ENCODE results near the gene IRS2.
A peak's percentile ranks its signal among the peaks of the same experiment; 100 is the strongest.
"Not testable (repeated sequence)": the region's sequence is repeated elsewhere in the genome, so short reads cannot be mapped to it uniquely, and the experiment has no call there.

Gene IRS2, protein sequence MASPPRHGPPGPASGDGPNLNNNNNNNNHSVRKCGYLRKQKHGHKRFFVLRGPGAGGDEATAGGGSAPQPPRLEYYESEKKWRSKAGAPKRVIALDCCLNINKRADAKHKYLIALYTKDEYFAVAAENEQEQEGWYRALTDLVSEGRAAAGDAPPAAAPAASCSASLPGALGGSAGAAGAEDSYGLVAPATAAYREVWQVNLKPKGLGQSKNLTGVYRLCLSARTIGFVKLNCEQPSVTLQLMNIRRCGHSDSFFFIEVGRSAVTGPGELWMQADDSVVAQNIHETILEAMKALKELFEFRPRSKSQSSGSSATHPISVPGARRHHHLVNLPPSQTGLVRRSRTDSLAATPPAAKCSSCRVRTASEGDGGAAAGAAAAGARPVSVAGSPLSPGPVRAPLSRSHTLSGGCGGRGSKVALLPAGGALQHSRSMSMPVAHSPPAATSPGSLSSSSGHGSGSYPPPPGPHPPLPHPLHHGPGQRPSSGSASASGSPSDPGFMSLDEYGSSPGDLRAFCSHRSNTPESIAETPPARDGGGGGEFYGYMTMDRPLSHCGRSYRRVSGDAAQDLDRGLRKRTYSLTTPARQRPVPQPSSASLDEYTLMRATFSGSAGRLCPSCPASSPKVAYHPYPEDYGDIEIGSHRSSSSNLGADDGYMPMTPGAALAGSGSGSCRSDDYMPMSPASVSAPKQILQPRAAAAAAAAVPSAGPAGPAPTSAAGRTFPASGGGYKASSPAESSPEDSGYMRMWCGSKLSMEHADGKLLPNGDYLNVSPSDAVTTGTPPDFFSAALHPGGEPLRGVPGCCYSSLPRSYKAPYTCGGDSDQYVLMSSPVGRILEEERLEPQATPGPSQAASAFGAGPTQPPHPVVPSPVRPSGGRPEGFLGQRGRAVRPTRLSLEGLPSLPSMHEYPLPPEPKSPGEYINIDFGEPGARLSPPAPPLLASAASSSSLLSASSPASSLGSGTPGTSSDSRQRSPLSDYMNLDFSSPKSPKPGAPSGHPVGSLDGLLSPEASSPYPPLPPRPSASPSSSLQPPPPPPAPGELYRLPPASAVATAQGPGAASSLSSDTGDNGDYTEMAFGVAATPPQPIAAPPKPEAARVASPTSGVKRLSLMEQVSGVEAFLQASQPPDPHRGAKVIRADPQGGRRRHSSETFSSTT (N-terminal part only)

DNA sequence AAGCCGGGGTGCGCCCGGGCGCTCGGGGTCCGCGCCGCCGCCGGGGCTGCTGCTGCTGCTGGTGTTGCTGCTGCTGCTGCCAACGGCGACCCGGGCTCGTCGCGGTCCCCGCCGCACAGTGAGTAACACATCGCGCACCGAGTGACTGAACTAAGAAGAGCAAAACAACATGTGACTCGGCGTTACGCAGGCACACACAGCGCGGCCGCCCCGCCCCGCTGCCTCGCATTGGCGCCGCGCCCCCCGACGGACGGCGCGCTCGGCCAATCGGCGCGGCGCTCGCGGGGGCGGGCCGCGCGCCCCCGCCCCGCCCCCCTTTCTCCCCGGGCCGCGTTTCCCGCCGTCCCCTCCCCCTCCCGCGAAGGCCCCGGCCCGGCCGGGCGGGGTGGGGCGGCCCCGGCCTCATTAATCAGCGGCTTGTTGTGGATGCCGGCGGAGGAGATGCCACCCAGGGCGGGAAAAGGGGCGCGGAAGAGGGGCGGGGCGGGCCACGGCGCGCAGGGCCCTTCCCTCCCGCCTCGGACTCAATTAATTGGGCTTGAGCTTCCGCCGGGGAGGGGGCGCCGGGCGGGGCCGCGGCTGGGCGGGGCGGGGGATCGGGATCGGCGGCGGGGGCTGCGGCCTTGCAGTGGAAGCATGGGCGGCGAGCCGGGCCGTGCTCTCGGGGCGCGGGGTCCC, at the start of gene IRS2:
Gene IRS2 (minus strand): TSS at position 127 of the 678 bp plus-strand sequence. CDS start 530 bp downstream, outside the sequence.
- DNase-seq, result peak; percentile 83

DNA sequence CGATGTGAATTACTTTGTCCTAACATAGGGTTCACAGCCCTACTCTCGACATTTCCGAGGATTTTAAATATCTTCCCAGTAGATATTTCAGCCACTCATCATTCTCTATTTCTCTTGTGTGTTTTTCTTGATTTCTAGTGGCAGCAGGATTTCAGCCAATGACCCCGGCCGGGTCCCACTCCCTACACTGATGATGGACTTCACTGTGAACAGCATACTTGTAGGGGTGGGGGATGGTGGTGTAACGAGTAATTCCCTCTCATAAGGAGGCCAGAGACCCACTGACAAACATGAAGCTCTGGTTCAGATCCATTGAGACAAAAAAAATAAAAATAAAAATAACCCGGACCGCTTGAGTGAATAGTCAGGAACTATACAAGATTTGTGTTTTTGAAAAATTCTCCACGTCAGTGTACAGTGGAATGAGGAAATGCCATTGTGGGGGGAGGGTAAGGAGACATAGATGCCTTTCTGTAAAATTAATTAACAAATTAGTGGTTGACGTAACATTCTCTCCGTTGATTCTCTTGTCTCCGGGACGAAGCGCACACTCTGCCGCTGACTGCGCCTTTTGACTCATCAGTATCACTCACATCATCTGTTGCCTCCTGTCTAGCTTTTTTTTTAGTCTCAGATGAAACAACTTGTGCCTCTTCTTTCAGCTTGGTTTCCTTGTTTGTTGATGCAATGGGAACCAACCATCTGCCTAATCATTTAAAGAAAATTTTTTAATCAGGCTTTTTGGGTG, 48.8 kb upstream of the IRS2 start:
- DNase-seq, result no peak

DNA sequence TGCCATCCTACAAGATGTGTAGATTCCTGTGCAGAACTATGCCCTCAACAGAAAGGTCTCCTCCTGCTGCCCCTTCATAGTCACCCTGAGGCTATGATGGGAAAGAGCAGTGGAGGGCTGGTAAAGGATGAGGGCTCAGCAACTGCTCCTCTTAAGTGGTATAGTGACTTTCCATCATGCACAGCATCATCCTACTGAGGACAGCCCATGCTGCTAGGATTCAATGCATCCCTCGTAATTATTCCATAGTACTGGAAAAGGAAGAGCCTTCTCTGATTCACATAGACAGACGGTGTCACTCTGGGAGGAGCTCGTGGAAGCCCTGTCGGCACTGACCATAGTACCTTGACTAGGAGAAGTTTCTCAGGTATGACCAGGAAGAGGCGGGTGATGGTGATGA, 47.6 kb upstream of the IRS2 start:
- DNase-seq, result no peak

DNA sequence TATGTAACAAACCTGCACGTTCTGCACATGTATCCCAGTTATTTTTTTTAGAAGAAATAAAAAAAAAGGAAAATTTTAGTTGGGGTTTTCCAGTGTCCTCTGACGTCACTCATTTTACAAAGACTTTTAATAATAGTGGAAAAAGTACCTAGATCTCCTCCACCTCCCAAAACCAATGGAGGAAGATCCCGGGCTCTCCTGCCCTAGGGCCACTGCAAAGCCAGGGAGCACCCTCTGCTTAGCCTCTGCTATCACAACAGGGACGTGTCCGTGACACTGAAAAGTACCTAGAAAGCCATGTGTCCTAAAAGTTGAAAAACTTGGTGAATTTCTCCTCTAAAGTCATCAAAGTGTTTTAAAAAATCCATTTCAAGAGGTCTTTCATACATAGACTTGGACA, 46.7 kb upstream of the IRS2 start:
- no peak for DNase-seq

DNA sequence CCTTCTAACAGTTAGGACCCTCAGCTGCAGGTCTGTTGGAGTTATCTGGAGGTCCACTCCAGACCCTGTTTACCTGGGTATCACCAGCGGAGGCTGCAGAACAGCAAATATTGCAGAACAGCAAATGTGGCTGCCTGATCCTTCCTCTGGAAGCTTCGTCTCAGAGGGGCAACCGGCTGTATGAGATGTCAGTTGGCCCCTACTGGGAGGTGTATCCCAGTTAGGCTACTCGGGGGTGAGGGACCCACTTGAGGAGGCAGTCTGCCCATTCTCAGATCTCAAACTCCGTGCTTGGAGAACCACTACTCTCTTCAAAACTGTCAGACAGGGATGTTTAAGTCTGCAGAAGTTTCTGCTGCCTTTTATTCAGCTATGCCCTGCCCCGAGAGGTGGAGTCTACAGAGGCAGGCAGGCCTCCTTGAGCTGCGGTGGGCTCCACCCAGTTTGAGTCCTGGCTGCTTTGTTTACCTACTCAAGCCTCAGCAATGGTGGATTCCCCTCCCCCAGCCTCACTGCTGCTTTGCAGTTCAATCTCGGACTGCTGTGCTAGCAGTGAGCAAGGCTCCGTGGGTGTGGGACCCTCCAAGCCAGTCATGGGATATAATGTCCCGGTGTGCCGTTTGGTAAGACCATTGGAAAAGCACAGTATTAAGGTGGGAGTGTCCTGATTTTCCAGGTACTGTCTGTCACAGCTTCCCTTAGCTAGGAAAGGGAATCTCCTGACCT, 42.4 kb upstream of the IRS2 start:
- DNase-seq, result not testable (repeated sequence)

DNA sequence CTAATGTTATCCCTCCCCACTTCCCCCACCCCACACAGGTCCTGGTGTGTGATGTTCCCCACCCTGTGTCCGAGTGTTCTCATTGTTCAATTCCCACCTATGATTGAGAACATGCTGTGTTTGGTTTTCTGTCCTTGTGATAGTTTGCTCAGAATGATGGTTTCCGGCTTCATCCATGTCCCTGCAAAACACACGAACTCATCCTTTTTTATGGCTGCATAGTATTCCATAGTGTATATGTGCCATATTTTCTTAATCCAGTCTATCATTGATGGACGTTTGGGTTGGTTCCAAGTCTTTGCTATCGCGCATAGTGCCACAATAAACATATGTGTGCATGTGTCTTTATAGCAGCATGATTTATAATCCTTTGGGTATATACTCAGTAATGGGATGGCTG, 36.8 kb upstream of the IRS2 start:
- not testable (repeated sequence) for DNase-seq

DNA sequence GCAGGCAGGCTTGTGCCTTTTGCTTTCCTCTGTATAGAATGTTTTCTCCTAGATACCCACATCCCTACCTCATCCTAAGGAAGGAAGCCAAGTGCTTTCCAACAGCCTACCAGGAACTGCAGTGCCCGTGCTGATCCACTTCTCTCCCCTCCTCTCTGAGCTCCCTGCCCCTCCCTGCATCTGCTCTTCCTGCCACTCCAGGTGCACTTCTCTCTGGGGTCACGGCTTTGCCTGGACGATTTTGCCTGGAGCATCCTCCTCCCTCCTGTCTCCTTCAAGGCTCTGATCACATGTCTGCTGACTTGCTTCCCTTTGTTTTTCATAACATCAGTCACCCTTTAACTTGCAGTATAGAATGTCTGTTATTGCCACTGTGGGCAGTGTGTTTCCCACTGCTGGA, 34.7 kb upstream of the IRS2 start:
- no peak for DNase-seq

DNA sequence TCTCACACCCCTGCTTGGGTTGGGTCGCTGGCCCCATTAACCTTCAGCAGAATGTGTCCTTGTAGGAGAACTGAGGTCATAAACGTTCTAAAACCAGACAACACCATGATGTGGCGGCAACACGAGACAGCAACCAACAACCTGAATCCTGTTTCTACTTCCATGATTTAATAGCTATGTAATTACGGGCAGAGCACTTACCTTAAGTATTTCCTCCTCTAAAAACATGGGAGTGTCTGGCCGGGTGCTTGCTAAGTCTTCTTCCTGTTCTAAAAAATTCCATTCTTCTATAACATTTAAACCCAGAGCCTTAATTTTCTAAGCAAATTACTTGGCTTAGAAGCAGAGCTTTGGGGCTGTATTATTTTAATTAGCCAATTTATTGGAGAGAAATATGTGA, 33.5 kb upstream of the IRS2 start:
- DNase-seq, result no peak

DNA sequence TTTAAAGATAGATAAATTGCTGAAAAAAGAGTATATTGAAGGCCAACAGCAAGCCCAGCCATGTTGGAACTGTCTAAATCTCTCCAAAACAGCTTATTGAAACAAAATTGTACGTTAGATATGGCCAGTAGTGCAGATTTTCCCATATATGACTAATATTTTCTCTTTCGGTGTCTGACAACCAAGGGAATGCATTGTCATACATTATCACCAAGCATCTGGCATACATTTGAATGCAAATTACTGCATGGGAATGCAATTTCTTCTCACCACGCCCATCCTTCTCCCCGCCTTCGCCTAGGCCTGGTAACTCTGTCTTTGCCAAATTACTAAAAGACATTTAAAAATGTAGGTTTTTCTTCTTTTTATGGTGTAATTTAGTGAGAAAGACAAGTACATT, 32.5 kb upstream of the IRS2 start:
- DNase-seq, result no peak

DNA sequence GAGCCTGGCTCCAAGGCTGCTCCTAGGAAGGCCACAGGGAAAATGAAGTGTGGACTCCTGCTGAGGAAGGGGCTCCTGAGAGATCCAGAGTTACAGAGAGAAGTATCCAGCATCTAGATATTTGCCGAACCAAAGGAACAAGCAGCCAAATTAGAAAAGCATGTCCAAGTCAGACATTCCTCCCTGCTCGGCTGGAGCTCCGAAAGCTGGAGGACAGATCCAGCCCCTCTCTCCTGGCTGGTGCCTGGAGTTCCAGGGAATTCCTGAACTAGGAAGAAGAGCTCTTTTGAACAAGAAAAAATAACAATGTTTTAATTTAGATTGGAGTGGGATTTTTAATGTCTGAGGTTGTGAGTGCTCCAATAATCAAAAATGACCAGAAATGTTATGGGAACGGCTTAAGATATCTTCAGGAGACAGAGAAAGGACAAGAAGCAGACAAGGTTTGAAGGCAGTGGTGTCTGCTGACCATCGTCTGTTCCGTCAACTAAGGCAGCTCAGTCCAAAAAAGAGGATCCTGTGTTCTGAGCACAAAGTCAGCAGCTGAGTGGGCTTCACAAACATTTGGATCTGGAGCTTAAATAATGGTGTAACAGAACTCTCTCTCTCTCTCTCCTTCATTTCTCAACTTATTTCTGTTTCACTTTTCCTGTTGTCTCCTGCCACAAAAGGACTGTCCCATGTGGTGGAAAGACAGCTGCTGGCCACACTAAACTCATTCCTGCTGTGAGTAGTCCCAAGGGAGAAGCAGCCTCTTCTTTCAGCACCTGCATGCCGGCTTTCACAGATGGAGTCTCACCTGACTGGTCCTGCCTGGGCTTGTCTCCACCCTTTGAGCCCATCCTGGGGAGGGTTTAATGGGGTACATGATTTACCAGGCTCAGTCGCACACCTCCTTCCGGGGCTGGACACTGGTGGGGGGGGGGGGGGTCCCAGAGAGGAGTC, 31.5 kb upstream of the IRS2 start:
- no peak for DNase-seq

DNA sequence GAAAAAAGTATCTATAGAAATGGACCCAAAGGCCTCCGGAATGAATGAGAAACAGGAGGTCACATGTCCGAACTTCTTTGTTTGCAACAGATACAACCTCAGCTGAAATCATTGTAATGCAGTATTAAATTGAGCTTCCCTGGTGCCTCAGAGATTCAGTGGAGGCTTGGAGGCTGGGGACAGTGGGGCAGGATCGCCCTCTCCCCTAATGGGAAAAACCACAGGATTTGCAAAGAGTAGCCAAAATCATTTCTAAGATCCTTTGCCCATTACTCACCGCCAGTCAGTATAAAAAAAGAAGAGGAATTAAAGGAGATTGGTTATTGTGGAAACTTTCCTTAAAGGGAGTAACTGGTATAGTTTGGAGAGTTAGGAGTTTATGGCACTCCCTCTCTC, 30.4 kb upstream of the IRS2 start:
- DNase-seq, result no peak

DNA sequence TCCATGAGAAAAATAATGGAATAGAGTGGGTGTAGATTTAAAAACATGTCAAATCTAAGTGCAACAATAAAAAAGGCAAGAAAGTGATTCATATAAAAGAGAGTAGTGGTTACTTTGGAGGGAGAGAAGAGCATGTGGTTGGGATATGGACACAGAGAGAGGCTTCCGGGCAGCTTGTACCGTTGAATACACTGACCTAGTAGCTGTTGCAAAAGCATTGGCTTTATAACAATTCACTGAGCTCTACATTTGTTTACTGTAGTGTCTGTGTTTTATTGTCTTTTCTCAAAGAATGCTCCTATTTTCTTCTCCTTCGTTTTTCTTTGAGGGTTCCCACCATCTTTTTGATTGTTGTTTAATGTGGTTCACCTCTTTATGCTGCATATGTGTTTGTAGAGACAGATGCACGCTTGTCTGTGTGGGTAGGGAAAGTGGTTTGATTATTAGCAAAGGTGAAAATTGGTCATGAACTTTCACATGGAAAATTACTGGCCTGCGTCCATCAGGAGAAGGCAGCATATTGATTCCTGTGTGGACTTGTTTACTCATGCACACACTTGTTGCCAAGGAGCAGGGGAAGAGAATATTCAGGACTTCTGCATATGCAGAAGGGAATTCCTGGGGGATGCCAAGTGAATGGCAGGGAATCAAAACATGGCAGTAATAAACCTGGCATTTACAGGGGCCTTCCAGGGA, 29.9 kb upstream of the IRS2 start:
- no peak for DNase-seq

DNA sequence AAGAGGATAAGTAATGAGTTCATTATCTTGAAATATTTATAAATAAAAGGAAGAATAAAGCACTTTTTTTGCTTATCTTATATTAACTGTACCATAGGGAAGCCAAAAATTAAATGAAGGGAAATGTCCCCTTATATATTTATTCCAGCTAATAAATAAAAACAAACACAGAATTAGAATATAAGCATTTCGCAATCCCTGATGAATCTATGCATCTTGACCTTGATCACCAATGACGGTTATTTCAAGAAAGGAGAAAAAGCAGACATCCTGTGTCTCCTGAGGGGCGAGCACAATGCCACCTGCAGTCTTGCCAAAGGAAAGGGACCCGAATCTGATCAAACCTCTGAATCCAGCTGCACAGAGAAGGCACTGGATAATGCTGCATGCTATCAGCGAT, 29.3 kb upstream of the IRS2 start:
- no peak for DNase-seq

DNA sequence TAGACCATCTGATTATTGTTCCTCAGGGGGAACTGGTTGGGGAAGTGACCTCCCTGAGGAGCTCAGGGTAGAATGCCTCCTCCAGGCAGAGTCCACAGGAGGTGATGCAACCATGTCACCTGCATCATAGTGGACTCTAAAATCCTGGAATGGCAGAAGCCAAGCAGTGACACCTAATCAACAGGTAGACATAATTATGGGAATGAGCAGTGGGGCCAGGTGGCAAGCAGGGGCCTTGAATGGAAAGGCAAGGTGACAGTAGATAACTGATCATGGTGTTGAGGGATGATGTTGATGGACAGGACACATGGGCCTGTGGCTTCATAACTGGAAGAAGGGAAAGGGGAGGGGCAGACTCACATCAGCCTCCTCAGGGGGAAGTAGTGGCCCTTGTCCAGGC, 27.3 kb upstream of the IRS2 start:
- no peak for DNase-seq

DNA sequence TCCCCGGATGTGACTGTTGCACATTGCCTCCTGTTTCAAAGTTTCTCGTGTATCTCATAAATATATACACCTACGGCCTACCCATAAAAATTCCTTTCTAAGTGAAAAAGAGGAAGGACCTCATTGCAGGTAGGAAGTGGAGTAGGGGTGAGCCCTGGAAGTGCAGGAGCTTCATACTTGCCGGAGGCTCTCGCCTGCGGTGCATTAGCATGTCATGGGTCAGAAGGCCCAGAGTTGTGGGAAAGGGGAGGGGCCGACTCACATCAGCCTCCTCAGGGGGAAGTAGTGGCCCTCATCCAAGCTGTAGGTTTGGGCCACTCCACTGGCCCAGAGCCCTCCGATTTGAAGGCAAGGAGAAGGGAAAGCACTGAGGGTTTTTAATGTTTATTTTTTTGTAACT, 26.0 kb upstream of the IRS2 start:
- DNase-seq, result no peak

DNA sequence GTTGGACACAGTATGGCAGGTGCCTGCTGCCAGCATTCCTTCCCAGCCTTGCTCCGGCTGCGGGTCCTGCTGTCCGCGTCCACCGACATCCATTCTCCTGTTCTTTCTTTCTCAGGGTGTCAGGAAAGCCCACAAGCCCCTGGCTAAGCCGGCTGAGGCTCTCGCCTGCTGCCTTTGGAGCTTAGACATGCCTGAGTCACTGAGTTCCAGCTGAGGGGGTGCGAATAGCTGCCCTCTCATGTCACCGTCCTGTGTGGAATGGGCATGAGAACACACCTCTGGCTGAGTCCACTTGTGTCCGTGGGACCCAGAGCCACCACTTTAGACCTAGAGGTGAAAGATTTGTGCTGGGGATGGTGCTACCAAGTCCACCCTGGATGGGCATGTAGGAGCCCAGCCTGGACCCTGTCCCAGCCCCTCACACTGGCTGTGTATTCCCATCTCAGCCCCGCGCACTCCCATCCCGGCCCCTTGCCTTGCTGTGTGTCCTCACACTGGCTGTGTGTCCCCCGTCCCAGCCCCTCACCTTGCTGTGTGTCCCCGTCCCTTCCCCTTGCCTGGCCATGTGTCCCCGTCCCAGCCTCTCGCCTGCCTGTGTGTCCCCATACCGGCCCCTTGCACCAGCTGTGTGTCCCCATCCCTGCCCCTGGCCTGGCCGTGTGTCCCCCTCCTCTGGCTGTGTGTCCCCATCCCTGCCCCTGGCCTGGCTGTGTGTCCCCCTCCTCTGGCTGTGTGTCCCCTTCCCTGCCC, 24.6 kb upstream of the IRS2 start:
- DNase-seq, result no peak

DNA sequence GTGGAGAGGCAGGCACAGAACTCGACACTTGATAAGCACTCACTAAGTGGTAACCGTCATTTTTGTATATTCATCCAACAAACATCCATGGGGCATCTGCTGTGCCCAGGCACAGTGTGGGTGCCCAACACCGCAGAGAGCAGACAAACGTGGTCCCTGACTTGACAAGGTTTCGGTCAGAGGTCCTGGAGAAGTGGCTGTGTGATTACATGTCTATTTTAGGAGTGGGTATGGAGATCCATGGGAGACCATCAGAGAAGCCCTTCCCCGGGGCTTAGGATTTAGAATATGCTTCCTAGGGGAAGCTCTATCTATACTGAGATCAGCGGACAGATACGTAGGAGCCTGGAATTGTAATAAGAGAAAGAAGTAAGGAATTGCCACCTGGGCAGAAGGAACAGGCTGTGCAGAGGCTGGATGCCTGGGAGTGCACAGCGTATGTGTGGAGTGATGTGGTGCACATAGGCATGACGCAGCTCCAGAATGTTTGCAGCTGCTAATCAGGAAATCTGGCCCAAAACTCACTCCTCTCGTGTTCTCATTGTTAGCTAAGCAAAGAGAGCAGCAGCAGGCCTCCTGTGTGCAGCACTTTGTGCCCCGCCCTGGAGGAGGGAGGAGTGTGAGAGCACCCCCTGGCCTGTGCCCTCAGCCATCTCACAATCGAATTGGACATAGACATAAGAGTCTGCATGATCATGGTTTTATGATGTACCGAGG, 23.0 kb upstream of the IRS2 start:
- no peak for DNase-seq

DNA sequence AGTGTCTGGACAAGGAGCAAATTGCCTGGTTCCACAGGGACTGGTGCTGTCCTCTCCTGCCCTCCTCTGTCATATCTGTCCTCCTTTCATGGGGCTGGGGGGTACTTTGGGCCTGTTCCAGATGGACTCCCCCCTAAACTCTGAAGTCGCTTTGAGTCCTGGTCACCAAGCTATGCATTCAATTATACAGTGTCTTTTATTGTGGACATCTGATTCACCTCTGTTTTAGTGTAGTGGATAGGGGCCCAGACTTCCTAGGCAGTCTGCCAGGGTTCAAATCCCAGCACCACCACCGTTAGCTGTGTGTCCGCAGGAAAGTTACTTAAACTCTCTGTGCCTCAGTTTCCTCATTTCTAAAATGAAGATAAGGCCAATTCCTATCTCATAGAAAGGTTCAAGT, 21.0 kb upstream of the IRS2 start:
- no peak for DNase-seq

All from 8988T (cell line).